Nephron (organoid): ENCODE measurements around the gene RAB11A.

ENCODE experiments used
- H3K27ac Mint-ChIP-seq, 3 experiments: 2 replicates each; pipeline ENCODE4 v1.8.0; 2020; ENCODE audit warnings: mixed read lengths in 3 of 3, mild to moderate bottlenecking in 2 of 3, moderate library complexity in 1 of 3
- H3K27me3 Mint-ChIP-seq: 2 replicates; pipeline ENCODE4 v1.8.0; 2021; ENCODE audit warnings: low read depth, mild to moderate bottlenecking, moderate library complexity, mixed read lengths
- H3K36me3 Mint-ChIP-seq: 2 replicates; pipeline ENCODE4 v1.8.0; 2020; ENCODE audit warnings: low read depth, mixed read lengths
- H3K4me1 Mint-ChIP-seq: 2 replicates; pipeline ENCODE4 v1.8.0; 2020; ENCODE audit warnings: mixed read lengths
- H3K4me3 Mint-ChIP-seq, 3 experiments: 2 replicates each; pipeline ENCODE4 v1.8.0; 2020; ENCODE audit warnings: mild to moderate bottlenecking in 3 of 3, mixed read lengths in 3 of 3, moderate library complexity in 2 of 3
- H3K9me3 Mint-ChIP-seq: 2 replicates; pipeline ENCODE4 v1.8.0; 2020; ENCODE audit warnings: mixed read lengths
- TF ChIP-seq, protein P1 (sequence below), 3 experiments: fragments of 200-600 bp; sonication (generic); IDR thresholded peaks; one replicate each; pipeline ENCODE4 v1.5.0; 2021; ENCODE audit warnings: antibody characterized with exemption in 3 of 3; ENCODE audit not compliant: unreplicated experiment in 3 of 3

RAB11A gene

DNA sequence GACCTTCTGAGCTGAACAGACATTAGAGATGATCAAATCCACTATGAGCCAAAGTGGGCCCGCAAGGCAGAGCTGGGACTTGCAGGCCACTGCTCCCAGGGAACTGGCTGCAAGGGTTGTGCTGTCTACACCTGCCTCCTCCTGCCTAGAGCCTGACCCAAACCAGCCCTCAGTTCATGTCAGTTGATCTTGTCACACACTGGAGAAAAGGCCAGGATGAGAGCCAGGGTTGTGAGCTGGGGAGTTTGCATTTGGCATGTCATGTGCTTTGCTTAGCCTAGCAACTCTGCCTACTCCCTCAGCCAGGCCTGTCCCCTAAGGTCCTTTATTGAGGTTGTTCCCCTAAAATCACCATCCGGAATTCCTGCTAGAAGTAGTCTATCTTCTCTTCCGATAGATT lies 67.8 kb downstream of the RAB11A start:
- Mint-ChIP-seq H3K36me3 (no peaks in the 10 kb centered on the region), H3K4me1 (peaks cover 5% of the 10 kb centered on the region), H3K9me3 (no peaks in the 10 kb centered on the region), H3K27ac (no peak overlapping the region), H3K27me3 (peaks cover 16% of the 10 kb centered on the region), H3K4me3 (no peak overlapping the region)
- TF ChIP-seq, protein P1, sequence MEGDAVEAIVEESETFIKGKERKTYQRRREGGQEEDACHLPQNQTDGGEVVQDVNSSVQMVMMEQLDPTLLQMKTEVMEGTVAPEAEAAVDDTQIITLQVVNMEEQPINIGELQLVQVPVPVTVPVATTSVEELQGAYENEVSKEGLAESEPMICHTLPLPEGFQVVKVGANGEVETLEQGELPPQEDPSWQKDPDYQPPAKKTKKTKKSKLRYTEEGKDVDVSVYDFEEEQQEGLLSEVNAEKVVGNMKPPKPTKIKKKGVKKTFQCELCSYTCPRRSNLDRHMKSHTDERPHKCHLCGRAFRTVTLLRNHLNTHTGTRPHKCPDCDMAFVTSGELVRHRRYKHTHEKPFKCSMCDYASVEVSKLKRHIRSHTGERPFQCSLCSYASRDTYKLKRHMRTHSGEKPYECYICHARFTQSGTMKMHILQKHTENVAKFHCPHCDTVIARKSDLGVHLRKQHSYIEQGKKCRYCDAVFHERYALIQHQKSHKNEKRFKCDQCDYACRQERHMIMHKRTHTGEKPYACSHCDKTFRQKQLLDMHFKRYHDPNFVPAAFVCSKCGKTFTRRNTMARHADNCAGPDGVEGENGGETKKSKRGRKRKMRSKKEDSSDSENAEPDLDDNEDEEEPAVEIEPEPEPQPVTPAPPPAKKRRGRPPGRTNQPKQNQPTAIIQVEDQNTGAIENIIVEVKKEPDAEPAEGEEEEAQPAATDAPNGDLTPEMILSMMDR (IDR thresholded peaks at IDR 0.05; ENCODE audit: unreplicated experiment in 3 of 3), result no peak

DNA sequence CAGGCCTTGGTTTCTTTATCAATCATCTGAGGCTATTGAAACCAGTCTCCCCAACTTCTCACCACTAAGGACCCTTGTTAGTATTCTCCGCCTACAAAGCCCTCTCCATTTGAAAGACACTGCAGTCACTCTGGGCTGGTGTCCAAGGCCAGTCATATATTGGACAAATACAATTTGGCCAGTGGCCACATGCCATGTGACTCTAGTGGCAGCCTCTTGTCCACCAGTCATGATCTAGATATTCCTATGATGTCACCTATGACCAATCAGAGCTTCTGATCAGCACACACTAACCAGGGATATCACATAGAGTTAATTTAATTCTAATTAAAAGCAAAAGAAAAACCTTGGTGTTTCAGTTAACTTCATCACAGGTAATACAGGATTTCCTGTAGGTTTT lies 68.2 kb downstream of the RAB11A start:
- TF ChIP-seq, protein P1 (IDR thresholded peaks at IDR 0.05; ENCODE audit: unreplicated experiment in 3 of 3), result no peak
- H3K27me3 Mint-ChIP-seq, result peaks cover 16% of the 10 kb centered on the region
- H3K9me3 Mint-ChIP-seq, result no peaks in the 10 kb centered on the region
- H3K27ac Mint-ChIP-seq, result no peak overlapping the region
- H3K4me3 Mint-ChIP-seq, result no peak overlapping the region
- H3K4me1 Mint-ChIP-seq, result peaks cover 5% of the 10 kb centered on the region
- no peaks in the 10 kb centered on the region for H3K36me3 Mint-ChIP-seq

GRCh38 chr15:65938604-65939003 lies 69.3 kb downstream of the RAB11A start:
- Mint-ChIP-seq H3K4me3 (no peak overlapping the region), H3K27me3 (peaks cover 16% of the 10 kb centered on the region), H3K9me3 (no peaks in the 10 kb centered on the region), H3K36me3 (no peaks in the 10 kb centered on the region), H3K4me1 (no peaks in the 10 kb centered on the region), H3K27ac (no peak overlapping the region)
- TF ChIP-seq, protein P1 (IDR thresholded peaks at IDR 0.05; ENCODE audit: unreplicated experiment in 3 of 3), result no peak

GRCh38 chr15:65939901-65940617 lies 70.8 kb downstream of the RAB11A start:
- Mint-ChIP-seq H3K27ac (no peak overlapping the region), H3K9me3 (no peaks in the 10 kb centered on the region), H3K36me3 (no peaks in the 10 kb centered on the region), H3K4me1 (no peaks in the 10 kb centered on the region), H3K27me3 (peaks cover 12% of the 10 kb centered on the region), H3K4me3 (no peak overlapping the region)
- TF ChIP-seq, protein P1 (IDR thresholded peaks at IDR 0.05; ENCODE audit: unreplicated experiment in 3 of 3), result no peak

GRCh38 chr15:65940618-65940909 lies 71.3 kb downstream of the RAB11A start:
- Mint-ChIP-seq H3K4me1 (no peaks in the 10 kb centered on the region), H3K27ac (no peak overlapping the region), H3K27me3 (peaks cover 12% of the 10 kb centered on the region), H3K4me3 (no peak overlapping the region), H3K9me3 (no peaks in the 10 kb centered on the region), H3K36me3 (no peaks in the 10 kb centered on the region)
- TF ChIP-seq, protein P1 (IDR thresholded peaks at IDR 0.05; ENCODE audit: unreplicated experiment in 3 of 3), result no peak
